ENCODE measurements around the gene PIP4K2A.

- TF ChIP-seq CTCF (IDR thresholded peaks at IDR 0.05) = no peak
- no peak for TF ChIP-seq POLR2A (IDR thresholded peaks at IDR 0.05)
Observed at GRCh38 chr10:22503315-22504088, 210.9 kb downstream of the PIP4K2A start.

Data from suprapubic skin (tissue), 3 donors.